HepG2 (cell line): ENCODE results near the gene ST6GALNAC6. TPM values are rescaled to one million over a fixed set of nuclear protein-coding genes. Genes with fewer than 3 reads are reported as not detected.

Experiments
- AKNA ChIP-seq: sonication (generic); formaldehyde crosslinking; IDR thresholded peaks from 2 replicates; pipeline ENCODE4 v1.4.0; 2020; ENCODE audit warnings: missing genetic modification reagents, borderline replicate concordance
- ARNTL ChIP-seq: sonication (generic); formaldehyde crosslinking; IDR thresholded peaks from 2 replicates; pipeline ENCODE4 v1.4.0; 2020; ENCODE audit warnings: mild to moderate bottlenecking, missing genetic modification reagents
- CCDC6 ChIP-seq: sonication (generic); formaldehyde crosslinking; IDR thresholded peaks from 2 replicates; pipeline ENCODE4 v1.8.1; 2022; ENCODE audit warnings: mild to moderate bottlenecking, missing genetic modification reagents, moderate library complexity
- CHD4 ChIP-seq: fragments of 200-600 bp; sonication (generic); IDR thresholded peaks from 2 replicates; pipeline ENCODE4 v1.7.0; 2017; ENCODE audit warnings: mild to moderate bottlenecking, low read length, borderline replicate concordance
- DNMT1 ChIP-seq: sonication (generic); formaldehyde crosslinking; IDR thresholded peaks from 2 replicates; pipeline ENCODE4 v1.5.1; 2020; ENCODE audit warnings: mild to moderate bottlenecking, missing genetic modification reagents
- ETV6 ChIP-seq: sonication (generic); formaldehyde crosslinking; conservative IDR thresholded peaks from 2 replicates; pipeline ENCODE4 v1.4.0; 2020; ENCODE audit warnings: missing genetic modification reagents
- GATAD2A ChIP-seq: IDR thresholded peaks from 2 replicates; pipeline ENCODE4 v1.6.1; 2016
- KLF11 ChIP-seq: IDR thresholded peaks from 2 replicates; pipeline ENCODE4 v1.6.1; 2016; ENCODE audit warnings: missing compliant biosample characterization
- MAFG ChIP-seq: sonication (generic); formaldehyde crosslinking; IDR thresholded peaks from 2 replicates; pipeline ENCODE4 v1.5.1; 2020; ENCODE audit warnings: mild to moderate bottlenecking, missing genetic modification reagents
- MIER3 ChIP-seq: IDR thresholded peaks from 2 replicates; pipeline ENCODE4 v1.6.1; 2016; ENCODE audit warnings: missing compliant biosample characterization, borderline replicate concordance
- PLRG1 ChIP-seq: fragments of 450-650 bp; conservative IDR thresholded peaks from 2 replicates; pipeline ENCODE4 v1.6.1; 2016
- PPARG ChIP-seq: conservative IDR thresholded peaks from 2 replicates; pipeline ENCODE4 v1.6.1; 2016; ENCODE audit warnings: missing biosample characterization, missing genetic modification reagents
- SOX13 ChIP-seq, 3 experiments: fragments of 450-650 bp in 1 of 3; sonication (generic) in 1 of 3; formaldehyde crosslinking in 1 of 3; IDR thresholded peaks in 2 of 3; conservative IDR thresholded peaks in 1 of 3; 2 replicates each; pipeline versions ENCODE4 v1.5.0 to v1.6.1; 2016 to 2020; ENCODE audit warnings: antibody characterized with exemption in 1 of 3, mild to moderate bottlenecking in 1 of 3, missing compliant biosample characterization in 1 of 3, missing genetic modification reagents in 1 of 3, moderate library complexity in 1 of 3
- TEAD2 ChIP-seq: sonication (generic); formaldehyde crosslinking; IDR thresholded peaks from 2 replicates; pipeline ENCODE4 v1.9.0; 2021; ENCODE audit warnings: missing genetic modification reagents
- TGIF2 ChIP-seq: IDR thresholded peaks from 2 replicates; pipeline ENCODE4 v1.6.1; 2016; ENCODE audit warnings: control low read depth, missing compliant biosample characterization
- XBP1 ChIP-seq: sonication (generic); formaldehyde crosslinking; IDR thresholded peaks from 2 replicates; pipeline ENCODE4 v1.5.0; 2020; ENCODE audit warnings: missing genetic modification reagents
- XRCC5 ChIP-seq: fragments of 200-400 bp; formaldehyde crosslinking; optimal IDR thresholded peaks from 2 replicates; pipeline ENCODE3; 2017; ENCODE audit warnings: mild to moderate bottlenecking, low read length
- ZFX ChIP-seq: sonication (generic); formaldehyde crosslinking; IDR thresholded peaks from 2 replicates; pipeline ENCODE4 v1.4.0; 2020; ENCODE audit warnings: mild to moderate bottlenecking, low read depth, missing genetic modification reagents, moderate library complexity
- ZNF10 ChIP-seq: sonication (generic); formaldehyde crosslinking; IDR thresholded peaks from 2 replicates; pipeline ENCODE4 v1.4.0; 2020; ENCODE audit warnings: mild to moderate bottlenecking, low read depth, missing genetic modification reagents, borderline replicate concordance
- ZNF326 ChIP-seq: sonication (generic); formaldehyde crosslinking; IDR thresholded peaks from 2 replicates; pipeline ENCODE4 v1.4.0; 2020; ENCODE audit warnings: missing genetic modification reagents, borderline replicate concordance
- ZNF83 ChIP-seq: sonication (generic); formaldehyde crosslinking; IDR thresholded peaks from 2 replicates; pipeline ENCODE4 v1.4.0; 2020; ENCODE audit warnings: missing genetic modification reagents, mild to moderate bottlenecking, borderline replicate concordance
- ZSCAN5A ChIP-seq: sonication (generic); formaldehyde crosslinking; IDR thresholded peaks from 2 replicates; pipeline ENCODE4 v1.8.0; 2022; ENCODE audit warnings: mild to moderate bottlenecking, missing genetic modification reagents, borderline replicate concordance
- polyA plus RNA-seq, 8 experiments: library from polyadenylated mRNA; depleted of rRNA in 3 of 8; stranded (reverse) in 7 of 8; unstranded in 1 of 8; fragments of >200 nt; fragmentation: Illumina TruSeq in 4 of 8; extraction: Trizol in 4 of 8; gene quantifications; 2 replicates each; pipeline versions ENCODE4 v1.2.1 to v1.2.3, GENCODE V29; 2011 to 2016; ENCODE audit warnings: low read depth in 4 of 8, missing spikeins in 1 of 8, mixed read lengths in 1 of 8; ENCODE audit not compliant: insufficient read depth in 1 of 8
- total RNA-seq, 5 experiments: library from RNA; depleted of rRNA; stranded (reverse); fragments of >200 nt; fragmentation: Illumina TruSeq; extraction: Trizol; gene quantifications; 2 replicates each; pipeline ENCODE4 v1.2.3, GENCODE V29; 2016; ENCODE audit warnings: low read depth in 1 of 5

ST6GALNAC6 gene
- total and polyA plus RNA-seq, 2 of the 13 experiments (the other 11 are each of a cell fraction or from before 2014, with no cell fraction given): 18.5 to 65.4 TPM

- TF ChIP-seq ARNTL (CRISPR knock-in tag) (no peak), TEAD2 (no peak), PPARG (CRISPR knock-in tag) (no peak), TGIF2 (CRISPR knock-in tag) (no peak), MAFG (CRISPR knock-in tag) (no peak), CCDC6 (CRISPR knock-in tag) (no peak), ZNF10 (CRISPR knock-in tag) (no peak), ZNF83 (no peak), ZSCAN5A (no peak), MIER3 (CRISPR knock-in tag) (no peak), PLRG1 (no peak), GATAD2A (CRISPR knock-in tag) (0 out of 2 replicates have a peak, but pooled peaks have one; percentile 20), ZFX (CRISPR knock-in tag) (0 out of 2 replicates have a peak, but pooled peaks have one; percentile 33), KLF11 (CRISPR knock-in tag) (no peak), AKNA (CRISPR knock-in tag) (no peak), XRCC5 (peak; percentile 76), ETV6 (CRISPR knock-in tag) (no peak), CHD4 (0 out of 2 replicates have a peak, but pooled peaks have one; percentile 34), ZNF326 (no peak), DNMT1 (no peak), XBP1 (CRISPR knock-in tag) (no peak), SOX13 (IDR thresholded peaks at IDR 0.05) (no peak), SOX13 (CRISPR knock-in tag; conservative IDR thresholded peaks at IDR 0.05 in 1 of 2, IDR thresholded peaks at IDR 0.05 in 1 of 2) (peak in 1 of 2 experiments; percentile 16; a peak in 1 of 4 replicates)
Measured at GRCh38 chr9:127869310-127870152, 29.9 kb downstream of the ST6GALNAC6 start (continued).
